Peyer's patch (tissue), 4 donors: ENCODE measurements around the gene RABGEF1.

Experiments used
- CTCF ChIP-seq, 6 experiments: fragments of 450-650 bp in 4 of 6; fragments of 200-600 bp in 2 of 6; sonication (generic) in 1 of 6; IDR thresholded peaks; one replicate each; pipeline ENCODE4 v1.5.1; 2017 to 2019; ENCODE audit warnings: antibody characterized with exemption in 6 of 6, mild to moderate bottlenecking in 3 of 6, moderate library complexity in 1 of 6
- POLR2A ChIP-seq, 2 donors: fragments of 450-650 bp; IDR thresholded peaks; one replicate each; pipeline ENCODE4 v1.5.1; 2017; ENCODE audit warnings: antibody characterized with exemption in 2 of 2, mild to moderate bottlenecking in 2 of 2, moderate library complexity in 2 of 2

DNA sequence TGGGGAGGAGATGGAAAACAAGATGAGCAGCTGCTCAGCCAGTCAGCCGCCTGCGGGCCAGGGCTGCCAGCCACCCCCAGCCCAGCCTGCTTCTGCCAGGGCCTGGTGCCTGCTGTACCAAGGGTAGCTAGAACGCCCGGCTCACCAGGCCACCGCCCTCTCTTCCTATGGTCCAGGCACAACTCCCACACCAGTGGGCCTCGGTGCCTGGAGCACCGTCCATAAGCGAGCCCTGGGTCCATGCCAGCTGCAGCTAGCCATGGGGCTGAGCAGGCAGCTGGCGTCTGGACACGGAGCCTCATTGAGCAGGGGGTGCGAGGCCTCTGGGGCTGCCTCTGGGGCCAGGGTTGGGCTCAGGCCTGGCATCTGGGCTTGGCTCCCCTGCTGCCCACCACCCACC is 8.5 kb upstream of the RABGEF1 start:
- no peak for TF ChIP-seq POLR2A (IDR thresholded peaks at IDR 0.05)
- no peak for TF ChIP-seq CTCF (IDR thresholded peaks at IDR 0.05)
